ENCODE results near the gene KRIT1. TPM values are rescaled to one million over a fixed set of nuclear protein-coding genes. Genes with fewer than 3 reads are reported as not detected.

KRIT1 gene
- total and polyA plus RNA-seq, 2 experiments from 2014 or later, result 25.3 to 50.6 TPM

GRCh38 chr7:92242972-92243371 lies 2.7 kb downstream of the KRIT1 start:
- no peaks in the 10 kb centered on the region for H3K36me3 ChIP-seq (replicated peaks; ENCODE audit: insufficient read depth, low read depth)
- no peak overlapping the region for H3K4me2 ChIP-seq
- H3K79me2 ChIP-seq, result peaks cover 56% of the 10 kb centered on the region
- H3K27ac ChIP-seq, result no peak overlapping the region
- no peak overlapping the region for H2AFZ ChIP-seq
- H4K20me1 ChIP-seq (ENCODE audit: insufficient read depth, poor library complexity, severe bottlenecking), result no peaks in the 10 kb centered on the region
- H3K4me3 ChIP-seq, result no peak overlapping the region
- H3K9me2 ChIP-seq (replicated peaks; ENCODE audit: insufficient read depth), result no peaks in the 10 kb centered on the region
- 97% methylated on average over 6 of the region's 6 CpGs for WGBS (ENCODE audit: low lambda C conversion rate, missing lambda C conversion rate)
- peaks cover 23% of the 10 kb centered on the region for H3K4me1 ChIP-seq (ENCODE audit: insufficient read depth)
- no peak for DNase-seq (ENCODE audit: low spot score)
- H3K27me3 ChIP-seq, result no peaks in the 10 kb centered on the region
- TF ChIP-seq, protein P1, sequence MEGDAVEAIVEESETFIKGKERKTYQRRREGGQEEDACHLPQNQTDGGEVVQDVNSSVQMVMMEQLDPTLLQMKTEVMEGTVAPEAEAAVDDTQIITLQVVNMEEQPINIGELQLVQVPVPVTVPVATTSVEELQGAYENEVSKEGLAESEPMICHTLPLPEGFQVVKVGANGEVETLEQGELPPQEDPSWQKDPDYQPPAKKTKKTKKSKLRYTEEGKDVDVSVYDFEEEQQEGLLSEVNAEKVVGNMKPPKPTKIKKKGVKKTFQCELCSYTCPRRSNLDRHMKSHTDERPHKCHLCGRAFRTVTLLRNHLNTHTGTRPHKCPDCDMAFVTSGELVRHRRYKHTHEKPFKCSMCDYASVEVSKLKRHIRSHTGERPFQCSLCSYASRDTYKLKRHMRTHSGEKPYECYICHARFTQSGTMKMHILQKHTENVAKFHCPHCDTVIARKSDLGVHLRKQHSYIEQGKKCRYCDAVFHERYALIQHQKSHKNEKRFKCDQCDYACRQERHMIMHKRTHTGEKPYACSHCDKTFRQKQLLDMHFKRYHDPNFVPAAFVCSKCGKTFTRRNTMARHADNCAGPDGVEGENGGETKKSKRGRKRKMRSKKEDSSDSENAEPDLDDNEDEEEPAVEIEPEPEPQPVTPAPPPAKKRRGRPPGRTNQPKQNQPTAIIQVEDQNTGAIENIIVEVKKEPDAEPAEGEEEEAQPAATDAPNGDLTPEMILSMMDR (IDR thresholded peaks at IDR 0.05; ENCODE audit: poor library complexity), result no peak
- TF ChIP-seq EZH2 (IDR thresholded peaks at IDR 0.05; ENCODE audit: borderline replicate concordance), result no peak
- no peak for TF ChIP-seq EZH2phosphoT487 (IDR thresholded peaks at IDR 0.05; ENCODE audit: low read depth, severe bottlenecking, unreplicated experiment)
- no peaks in the 10 kb centered on the region for H3K9me3 ChIP-seq (ENCODE audit: low read depth)

DNA sequence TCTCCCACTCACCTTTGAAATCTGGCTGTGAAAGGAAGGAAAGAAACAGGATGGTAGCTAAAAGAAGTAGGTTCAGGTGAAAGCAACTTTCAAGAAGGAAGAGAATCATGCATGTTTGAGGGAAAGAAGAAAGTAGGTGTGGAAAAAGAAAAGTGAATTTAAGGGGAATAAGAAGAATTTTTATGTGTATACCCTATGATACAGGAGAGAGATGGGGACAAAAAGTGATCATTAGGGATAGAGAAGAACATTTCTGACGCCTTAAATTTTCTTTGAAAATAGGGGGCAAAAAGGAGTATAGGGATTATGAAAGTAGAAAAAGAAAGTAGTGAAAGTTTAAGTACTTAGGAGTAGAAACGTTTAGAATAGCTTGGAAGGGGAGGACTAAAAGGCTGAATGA lies 15.2 kb downstream of the KRIT1 start:
- Histone ChIP-seq H3K4me2 (no peak overlapping the region), H3K27me3 (no peaks in the 10 kb centered on the region), H3K4me3 (no peak overlapping the region), H3K9me3 (ENCODE audit: low read depth) (no peaks in the 10 kb centered on the region), H3K9me2 (replicated peaks; ENCODE audit: insufficient read depth) (no peaks in the 10 kb centered on the region), H3K36me3 (replicated peaks; ENCODE audit: insufficient read depth, low read depth) (peaks cover 8% of the 10 kb centered on the region), H2AFZ (no peak overlapping the region), H4K20me1 (ENCODE audit: insufficient read depth, poor library complexity, severe bottlenecking) (no peaks in the 10 kb centered on the region), H3K79me2 (no peaks in the 10 kb centered on the region), H3K27ac (no peak overlapping the region), H3K4me1 (ENCODE audit: insufficient read depth) (no peaks in the 10 kb centered on the region)
- WGBS (ENCODE audit: low lambda C conversion rate, missing lambda C conversion rate), result 91% methylated on average over 2 of the region's 2 CpGs
- DNase-seq (ENCODE audit: low spot score), result no peak
- TF ChIP-seq EZH2 (IDR thresholded peaks at IDR 0.05; ENCODE audit: borderline replicate concordance), result no peak
- TF ChIP-seq, protein P1 (IDR thresholded peaks at IDR 0.05; ENCODE audit: poor library complexity), result no peak

DNA sequence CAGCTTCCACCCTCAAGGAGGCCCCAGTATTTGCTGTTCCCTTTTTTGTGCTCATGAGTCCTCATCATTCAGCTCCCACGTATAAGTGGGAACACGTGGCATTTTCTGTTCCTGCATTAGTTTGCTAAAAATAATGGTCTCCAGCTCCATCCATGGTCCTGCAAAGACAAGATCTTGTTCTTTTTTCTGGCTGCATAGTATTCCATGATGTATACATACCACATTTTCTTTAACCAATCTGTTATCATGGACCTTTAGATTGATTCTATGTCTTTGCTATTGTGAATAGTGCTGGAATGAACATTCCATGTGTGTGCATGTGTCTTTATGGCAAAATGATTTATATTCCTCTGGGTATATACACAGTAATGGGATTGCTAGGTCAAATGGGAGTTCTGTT lies 17.0 kb downstream of the KRIT1 start:
- 93% methylated on average over 2 of the region's 2 CpGs for WGBS (ENCODE audit: low lambda C conversion rate, missing lambda C conversion rate)
- peaks cover 8% of the 10 kb centered on the region for H3K36me3 ChIP-seq (replicated peaks; ENCODE audit: insufficient read depth, low read depth)

More for the DNA sequence above, 17.0 kb downstream of the KRIT1 start:
- no peak overlapping the region for H3K4me2 ChIP-seq
- H3K4me1 ChIP-seq (ENCODE audit: insufficient read depth), result no peaks in the 10 kb centered on the region
- H3K79me2 ChIP-seq, result no peaks in the 10 kb centered on the region
- no peak overlapping the region for H2AFZ ChIP-seq
- H3K9me2 ChIP-seq (replicated peaks; ENCODE audit: insufficient read depth), result no peaks in the 10 kb centered on the region
- no peak overlapping the region for H3K27ac ChIP-seq
- no peaks in the 10 kb centered on the region for H3K9me3 ChIP-seq (ENCODE audit: low read depth)
- no peaks in the 10 kb centered on the region for H4K20me1 ChIP-seq (ENCODE audit: insufficient read depth, poor library complexity, severe bottlenecking)
- no peak for DNase-seq (ENCODE audit: low spot score)
- TF ChIP-seq, protein P1 (IDR thresholded peaks at IDR 0.05; ENCODE audit: poor library complexity), result no peak
- TF ChIP-seq EZH2phosphoT487 (IDR thresholded peaks at IDR 0.05; ENCODE audit: low read depth, severe bottlenecking, unreplicated experiment), result no peak
- no peak for TF ChIP-seq EZH2 (IDR thresholded peaks at IDR 0.05; ENCODE audit: borderline replicate concordance)
- no peaks in the 10 kb centered on the region for H3K27me3 ChIP-seq
- no peak overlapping the region for H3K4me3 ChIP-seq
